Neural cell (in vitro differentiated cells): ENCODE results near the gene SHF. TPM values are rescaled to one million over a fixed set of nuclear protein-coding genes. Genes with fewer than 3 reads are reported as not detected.

Source experiments
- H2AFZ ChIP-seq: fragments of 200-600, 300-800 bp; sonication (generic), shearing (Covaris generic); 2 replicates; pipeline ENCODE4 v1.6.0; 2014; ENCODE audit warnings: low read depth, mild to moderate bottlenecking, antibody characterized with exemption, low read length, moderate library complexity
- H3F3A ChIP-seq: fragments of 200-600 bp; shearing (Covaris generic); 2 replicates; pipeline ENCODE4 v1.6.1; 2016; ENCODE audit warnings: mild to moderate bottlenecking, moderate library complexity, mixed read lengths, antibody characterized with exemption, low read length; ENCODE audit not compliant: insufficient read depth, poor library complexity, severe bottlenecking
- H3K27ac ChIP-seq: fragments of 200-600, 300-800 bp; sonication (generic), shearing (Covaris generic); 2 replicates; pipeline ENCODE4 v1.5.1; 2014; ENCODE audit warnings: mild to moderate bottlenecking, low read length, moderate library complexity
- H3K27me3 ChIP-seq: fragments of 300-800, 200-600 bp; sonication (generic), shearing (Covaris generic); 2 replicates; pipeline ENCODE4 v1.6.0; 2014; ENCODE audit warnings: mild to moderate bottlenecking, low read depth, low read length, moderate library complexity; ENCODE audit not compliant: insufficient read depth
- H3K36me3 ChIP-seq: fragments of 300-800, 200-600 bp; sonication (generic), shearing (Covaris generic); 2 replicates; pipeline ENCODE4 v1.5.1; 2014; ENCODE audit warnings: mild to moderate bottlenecking, antibody characterized with exemption, low read length, moderate library complexity; ENCODE audit not compliant: insufficient read depth
- H3K4me2 ChIP-seq: fragments of 300-800, 200-600 bp; sonication (generic), shearing (Covaris generic); 2 replicates; pipeline ENCODE4 v1.6.0; 2014; ENCODE audit warnings: mild to moderate bottlenecking, low read length
- H3K4me3 ChIP-seq: fragments of 300-800, 200-600 bp; sonication (generic), shearing (Covaris generic); 2 replicates; pipeline ENCODE4 v1.5.1; 2014; ENCODE audit warnings: mild to moderate bottlenecking, low read length, moderate library complexity
- H3K79me2 ChIP-seq: fragments of 200-600 bp; shearing (Covaris generic); replicated peaks from 2 replicates; pipeline ENCODE4 v1.6.0; 2014; ENCODE audit warnings: mild to moderate bottlenecking, low read length, moderate library complexity; ENCODE audit not compliant: insufficient read depth
- H3K9ac ChIP-seq: fragments of 300-800, 200-600 bp; sonication (generic), shearing (Covaris generic); 2 replicates; pipeline ENCODE4 v1.6.1; 2016; ENCODE audit warnings: mild to moderate bottlenecking, low read length, mixed read lengths
- H3K9me2 ChIP-seq: fragments of 200-600 bp; shearing (Covaris generic); 2 replicates; pipeline ENCODE4 v1.6.1; 2016; ENCODE audit warnings: mild to moderate bottlenecking, low read length, mixed read lengths; ENCODE audit not compliant: insufficient read depth
- H3K9me3 ChIP-seq: fragments of 200-600, 300-800 bp; sonication (generic), shearing (Covaris generic); 2 replicates; pipeline ENCODE4 v1.6.1; 2016; ENCODE audit warnings: mild to moderate bottlenecking, mixed run types, low read length, moderate library complexity, mixed read lengths
- H4K20me1 ChIP-seq: fragments of 200-600 bp; shearing (Covaris generic); 2 replicates; pipeline ENCODE4 v1.6.1; 2016; ENCODE audit warnings: mild to moderate bottlenecking, mixed run types; ENCODE audit not compliant: insufficient read depth
- CTCF ChIP-seq: fragments of 450-650 bp; IDR thresholded peaks from 2 replicates; pipeline ENCODE4 v1.5.1; 2014; ENCODE audit warnings: antibody characterized with exemption, mild to moderate bottlenecking, moderate library complexity; ENCODE audit not compliant: poor library complexity, severe bottlenecking
- EP300 ChIP-seq: fragments of 450-650 bp; conservative IDR thresholded peaks from 2 replicates; pipeline ENCODE4 v1.6.1; 2014; ENCODE audit warnings: antibody characterized with exemption, mild to moderate bottlenecking, moderate library complexity; ENCODE audit not compliant: poor library complexity, severe bottlenecking
- EZH2 ChIP-seq: fragments of 200-600, 300-800 bp; shearing (Covaris generic), sonication (generic); IDR thresholded peaks from 2 replicates; pipeline ENCODE4 v1.6.1; 2014; ENCODE audit warnings: antibody characterized with exemption, low read length, borderline replicate concordance, mild to moderate bottlenecking; ENCODE audit not compliant: insufficient read depth, poor library complexity, severe bottlenecking
- MXI1 ChIP-seq: fragments of 450-650 bp; conservative IDR thresholded peaks from 2 replicates; pipeline ENCODE4 v1.6.1; 2014; ENCODE audit warnings: antibody characterized with exemption, mild to moderate bottlenecking; ENCODE audit not compliant: poor library complexity, severe bottlenecking
- POLR2AphosphoS5 ChIP-seq: IDR thresholded peaks from 2 replicates; pipeline ENCODE4 v1.6.1; 2012
- RAD21 ChIP-seq: fragments of 450-650 bp; conservative IDR thresholded peaks from 2 replicates; pipeline ENCODE4 v1.6.1; 2014; ENCODE audit warnings: antibody characterized with exemption, mild to moderate bottlenecking, moderate library complexity
- SMC3 ChIP-seq: fragments of 450-650 bp; conservative IDR thresholded peaks from 2 replicates; pipeline ENCODE4 v1.6.1; 2014; ENCODE audit warnings: antibody characterized with exemption, mild to moderate bottlenecking, moderate library complexity; ENCODE audit not compliant: poor library complexity
- TAF1 ChIP-seq: IDR thresholded peaks from 2 replicates; pipeline ENCODE4 v1.6.1; 2012; ENCODE audit warnings: low read depth
- polyA plus RNA-seq: library from polyadenylated mRNA; depleted of rRNA; stranded (reverse); fragments of >200 nt; gene quantifications from 2 replicates; pipeline ENCODE4 v1.2.3, GENCODE V29; 2014
- TF ChIP-seq, protein P1 (sequence below): IDR thresholded peaks from 2 replicates; pipeline ENCODE4 v1.6.1; 2012; ENCODE audit warnings: borderline replicate concordance

The SHF gene
- polyA plus RNA-seq, 1 donor from 2014 or later = 41.5 TPM

DNA sequence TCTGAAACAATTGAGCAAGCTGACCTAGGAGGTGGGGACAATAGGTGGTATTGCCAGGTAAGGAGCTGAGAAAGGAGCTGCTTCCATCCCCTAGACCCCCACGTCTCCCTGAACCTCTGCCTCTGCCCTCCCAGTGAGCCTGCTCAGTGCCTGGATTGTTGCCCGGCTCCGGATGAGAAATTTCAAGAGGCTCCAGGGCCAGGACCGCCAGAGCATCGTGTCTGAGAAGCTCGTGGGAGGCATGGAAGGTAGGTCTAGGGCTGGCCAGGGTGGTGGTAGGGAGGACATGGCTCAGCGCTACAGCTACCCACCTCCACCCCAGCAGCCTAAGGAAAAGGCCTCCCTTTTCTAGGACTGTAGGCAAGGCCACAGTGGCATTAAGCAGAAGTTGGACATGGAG lies 44.7 kb downstream of the SHF start:
- no peaks in the 10 kb centered on the region for H3K9me3 ChIP-seq
- H4K20me1 ChIP-seq = no peaks in the 10 kb centered on the region
- no peaks in the 10 kb centered on the region for H3F3A ChIP-seq
- no peaks in the 10 kb centered on the region for H3K36me3 ChIP-seq
- no peak overlapping the region for H3K27ac ChIP-seq
- H3K79me2 ChIP-seq = no peaks in the 10 kb centered on the region
- no peak for TF ChIP-seq POLR2AphosphoS5
- TF ChIP-seq, protein P1, sequence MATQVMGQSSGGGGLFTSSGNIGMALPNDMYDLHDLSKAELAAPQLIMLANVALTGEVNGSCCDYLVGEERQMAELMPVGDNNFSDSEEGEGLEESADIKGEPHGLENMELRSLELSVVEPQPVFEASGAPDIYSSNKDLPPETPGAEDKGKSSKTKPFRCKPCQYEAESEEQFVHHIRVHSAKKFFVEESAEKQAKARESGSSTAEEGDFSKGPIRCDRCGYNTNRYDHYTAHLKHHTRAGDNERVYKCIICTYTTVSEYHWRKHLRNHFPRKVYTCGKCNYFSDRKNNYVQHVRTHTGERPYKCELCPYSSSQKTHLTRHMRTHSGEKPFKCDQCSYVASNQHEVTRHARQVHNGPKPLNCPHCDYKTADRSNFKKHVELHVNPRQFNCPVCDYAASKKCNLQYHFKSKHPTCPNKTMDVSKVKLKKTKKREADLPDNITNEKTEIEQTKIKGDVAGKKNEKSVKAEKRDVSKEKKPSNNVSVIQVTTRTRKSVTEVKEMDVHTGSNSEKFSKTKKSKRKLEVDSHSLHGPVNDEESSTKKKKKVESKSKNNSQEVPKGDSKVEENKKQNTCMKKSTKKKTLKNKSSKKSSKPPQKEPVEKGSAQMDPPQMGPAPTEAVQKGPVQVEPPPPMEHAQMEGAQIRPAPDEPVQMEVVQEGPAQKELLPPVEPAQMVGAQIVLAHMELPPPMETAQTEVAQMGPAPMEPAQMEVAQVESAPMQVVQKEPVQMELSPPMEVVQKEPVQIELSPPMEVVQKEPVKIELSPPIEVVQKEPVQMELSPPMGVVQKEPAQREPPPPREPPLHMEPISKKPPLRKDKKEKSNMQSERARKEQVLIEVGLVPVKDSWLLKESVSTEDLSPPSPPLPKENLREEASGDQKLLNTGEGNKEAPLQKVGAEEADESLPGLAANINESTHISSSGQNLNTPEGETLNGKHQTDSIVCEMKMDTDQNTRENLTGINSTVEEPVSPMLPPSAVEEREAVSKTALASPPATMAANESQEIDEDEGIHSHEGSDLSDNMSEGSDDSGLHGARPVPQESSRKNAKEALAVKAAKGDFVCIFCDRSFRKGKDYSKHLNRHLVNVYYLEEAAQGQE = no peak
- TF ChIP-seq SMC3 = no peak
- TF ChIP-seq CTCF = no peak
- no peak for TF ChIP-seq MXI1
- no peak for TF ChIP-seq EP300
- no peak for TF ChIP-seq RAD21
- no peak for TF ChIP-seq TAF1
- no peak for TF ChIP-seq EZH2
- H3K4me2 ChIP-seq = no peak overlapping the region
- H3K9me2 ChIP-seq = no peaks in the 10 kb centered on the region
- H2AFZ ChIP-seq = no peak overlapping the region
- no peak overlapping the region for H3K4me3 ChIP-seq
- no peaks in the 10 kb centered on the region for H3K27me3 ChIP-seq
- H3K9ac ChIP-seq = no peak overlapping the region

GRCh38 chr15:45141386-45141785 lies 46.4 kb downstream of the SHF start:
- Histone ChIP-seq H3K9me3 (no peaks in the 10 kb centered on the region), H3K4me3 (no peak overlapping the region), H3F3A (no peaks in the 10 kb centered on the region), H3K36me3 (no peaks in the 10 kb centered on the region), H3K27me3 (peaks cover 6% of the 10 kb centered on the region), H2AFZ (no peak overlapping the region), H3K9me2 (no peaks in the 10 kb centered on the region), H3K4me2 (no peak overlapping the region), H3K9ac (no peak overlapping the region), H3K27ac (no peak overlapping the region), H4K20me1 (no peaks in the 10 kb centered on the region), H3K79me2 (no peaks in the 10 kb centered on the region)
- TF ChIP-seq EZH2 (no peak), EP300 (no peak), RAD21 (no peak), POLR2AphosphoS5 (no peak), CTCF (no peak), SMC3 (no peak), TAF1 (no peak), MXI1 (no peak)
- TF ChIP-seq, protein P1 = no peak
